Measurements from ENCODE around the gene RRP1B. TPM values are rescaled to one million over a fixed set of nuclear protein-coding genes. Genes with fewer than 3 reads are reported as not detected.

The RRP1B gene
- total RNA-seq, 1 donor from 2014 or later, result 34.0 TPM

DNA sequence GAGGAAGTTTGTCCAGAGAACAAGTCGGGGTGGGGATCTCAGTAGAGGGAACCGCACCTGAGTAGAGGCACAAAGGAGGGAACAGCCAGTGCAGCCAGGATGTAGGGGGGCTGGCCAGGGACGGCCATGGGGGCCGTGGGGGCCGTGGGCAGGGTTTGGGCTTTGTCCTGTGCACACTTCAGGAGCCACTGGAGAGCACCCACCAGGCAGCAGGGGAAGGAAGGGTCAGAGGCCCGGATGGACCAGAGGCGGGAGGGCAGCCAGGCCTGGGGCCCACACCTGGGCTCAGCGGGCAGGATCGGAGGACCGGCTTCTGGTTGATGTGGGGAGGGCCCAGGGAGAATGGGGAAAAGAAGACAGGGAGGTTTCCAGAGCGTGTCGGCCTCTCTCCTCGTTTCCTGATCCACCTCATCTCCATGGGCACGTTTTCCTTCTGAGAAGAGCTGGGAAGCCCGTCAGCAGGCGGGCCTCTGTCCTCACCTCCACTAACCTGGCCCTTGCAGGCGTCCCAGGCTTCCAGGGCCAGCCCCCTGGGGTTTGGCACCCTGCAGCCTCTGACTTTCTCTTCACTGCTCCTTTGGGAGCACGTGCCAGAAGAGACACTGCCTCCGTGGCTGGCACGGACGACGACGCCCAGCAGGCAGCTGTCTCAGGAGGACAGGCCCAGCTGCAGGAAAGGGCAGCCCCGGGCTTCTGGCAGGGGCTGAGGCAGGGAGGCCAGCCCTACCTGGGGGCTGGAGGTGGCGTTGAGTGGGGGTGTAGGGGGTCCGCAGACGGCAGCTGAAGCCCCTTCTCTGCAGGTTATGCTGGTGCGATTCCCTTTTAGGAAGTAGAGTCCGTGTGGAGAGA lies 42.8 kb downstream of the RRP1B start:
- H2AFZ ChIP-seq (ENCODE audit: low read depth, low read length), result peak overlapping the region; percentile 52
- Mint-ChIP-seq H3K27ac (ENCODE audit: unreplicated experiment) (peak overlapping the region; percentile 12), H3K4me1 (ENCODE audit: low read depth, unreplicated experiment) (peaks cover 19% of the 10 kb centered on the region), H3K27me3 (ENCODE audit: low read depth, unreplicated experiment) (peaks cover 2% of the 10 kb centered on the region), H3K9me3 (ENCODE audit: unreplicated experiment) (no peaks in the 10 kb centered on the region), H3K36me3 (ENCODE audit: low read depth, unreplicated experiment) (peaks cover 4% of the 10 kb centered on the region), H3K4me3 (ENCODE audit: unreplicated experiment) (no peak overlapping the region)
- no peaks in the 10 kb centered on the region for H3K36me3 ChIP-seq (ENCODE audit: insufficient read depth, low read length)
- H3K27ac ChIP-seq (ENCODE audit: low read depth, low read length), result no peak overlapping the region
- H3K4me3 ChIP-seq (ENCODE audit: insufficient read depth, low read depth, low read length), result no peak overlapping the region
- no peak overlapping the region for H3K9ac ChIP-seq (ENCODE audit: low read length)
- TF ChIP-seq, protein P1, sequence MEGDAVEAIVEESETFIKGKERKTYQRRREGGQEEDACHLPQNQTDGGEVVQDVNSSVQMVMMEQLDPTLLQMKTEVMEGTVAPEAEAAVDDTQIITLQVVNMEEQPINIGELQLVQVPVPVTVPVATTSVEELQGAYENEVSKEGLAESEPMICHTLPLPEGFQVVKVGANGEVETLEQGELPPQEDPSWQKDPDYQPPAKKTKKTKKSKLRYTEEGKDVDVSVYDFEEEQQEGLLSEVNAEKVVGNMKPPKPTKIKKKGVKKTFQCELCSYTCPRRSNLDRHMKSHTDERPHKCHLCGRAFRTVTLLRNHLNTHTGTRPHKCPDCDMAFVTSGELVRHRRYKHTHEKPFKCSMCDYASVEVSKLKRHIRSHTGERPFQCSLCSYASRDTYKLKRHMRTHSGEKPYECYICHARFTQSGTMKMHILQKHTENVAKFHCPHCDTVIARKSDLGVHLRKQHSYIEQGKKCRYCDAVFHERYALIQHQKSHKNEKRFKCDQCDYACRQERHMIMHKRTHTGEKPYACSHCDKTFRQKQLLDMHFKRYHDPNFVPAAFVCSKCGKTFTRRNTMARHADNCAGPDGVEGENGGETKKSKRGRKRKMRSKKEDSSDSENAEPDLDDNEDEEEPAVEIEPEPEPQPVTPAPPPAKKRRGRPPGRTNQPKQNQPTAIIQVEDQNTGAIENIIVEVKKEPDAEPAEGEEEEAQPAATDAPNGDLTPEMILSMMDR (IDR thresholded peaks at IDR 0.05; ENCODE audit: insufficient read depth, low read depth, low read length), result no peak
- TF ChIP-seq EZH2 (IDR thresholded peaks at IDR 0.05; ENCODE audit: insufficient read depth, low read length), result no peak
- H3K4me2 ChIP-seq (ENCODE audit: low read length), result peak overlapping the region; percentile 73
- no peak for FAIRE-seq
- DNase-seq (ENCODE audit: low read depth), result no peak
- H3K9me3 ChIP-seq (ENCODE audit: insufficient read depth, low read depth, low read length), result no peaks in the 10 kb centered on the region
- no peaks in the 10 kb centered on the region for H4K20me1 ChIP-seq (ENCODE audit: insufficient read depth, low read length)
- H3K4me1 ChIP-seq (ENCODE audit: insufficient read depth, low read length), result peaks cover 12% of the 10 kb centered on the region
- H3K27me3 ChIP-seq (ENCODE audit: insufficient read depth, low read length), result no peaks in the 10 kb centered on the region
- no peaks in the 10 kb centered on the region for H3K79me2 ChIP-seq (ENCODE audit: insufficient read depth, low read length)

DNA sequence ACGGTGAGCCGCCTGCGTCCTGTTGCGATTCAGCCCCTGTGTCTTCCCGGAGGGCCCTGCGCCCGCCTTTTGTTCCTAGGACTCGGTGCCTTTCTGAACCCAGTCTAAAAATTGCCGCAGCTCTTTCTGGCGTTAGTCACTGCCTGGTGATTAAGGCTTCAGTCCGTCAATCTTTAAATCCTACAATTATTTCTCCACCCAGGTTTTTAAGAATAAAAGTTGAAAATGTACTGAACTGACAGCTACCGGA lies 43.4 kb downstream of the RRP1B start:
- no peak for FAIRE-seq
- H3K4me1 Mint-ChIP-seq (ENCODE audit: low read depth, unreplicated experiment), result peaks cover 19% of the 10 kb centered on the region
- H3K27ac ChIP-seq (ENCODE audit: low read depth, low read length), result no peak overlapping the region
- H3K9me3 ChIP-seq (ENCODE audit: insufficient read depth, low read depth, low read length), result no peaks in the 10 kb centered on the region
- peak overlapping the region; percentile 12 for H3K27ac Mint-ChIP-seq (ENCODE audit: unreplicated experiment)
- H3K36me3 ChIP-seq (ENCODE audit: insufficient read depth, low read length), result no peaks in the 10 kb centered on the region
- H3K4me3 ChIP-seq (ENCODE audit: insufficient read depth, low read depth, low read length), result no peak overlapping the region
- peaks cover 12% of the 10 kb centered on the region for H3K4me1 ChIP-seq (ENCODE audit: insufficient read depth, low read length)
- H3K9me3 Mint-ChIP-seq (ENCODE audit: unreplicated experiment), result no peaks in the 10 kb centered on the region
- H4K20me1 ChIP-seq (ENCODE audit: insufficient read depth, low read length), result no peaks in the 10 kb centered on the region
- H3K27me3 Mint-ChIP-seq (ENCODE audit: low read depth, unreplicated experiment), result peaks cover 2% of the 10 kb centered on the region
- no peaks in the 10 kb centered on the region for H3K27me3 ChIP-seq (ENCODE audit: insufficient read depth, low read length)
- peak overlapping the region; percentile 42 for H3K9ac ChIP-seq (ENCODE audit: low read length)
- H3K79me2 ChIP-seq (ENCODE audit: insufficient read depth, low read length), result no peaks in the 10 kb centered on the region
- peak; percentile 49 for DNase-seq (ENCODE audit: low read depth)
- H2AFZ ChIP-seq (ENCODE audit: low read depth, low read length), result peak overlapping the region; percentile 52
- no peak overlapping the region for H3K4me3 Mint-ChIP-seq (ENCODE audit: unreplicated experiment)
- H3K4me2 ChIP-seq (ENCODE audit: low read length), result peak overlapping the region; percentile 73
- TF ChIP-seq EZH2 (IDR thresholded peaks at IDR 0.05; ENCODE audit: insufficient read depth, low read length), result no peak
- TF ChIP-seq, protein P1 (IDR thresholded peaks at IDR 0.05; ENCODE audit: insufficient read depth, low read depth, low read length), result no peak
- H3K36me3 Mint-ChIP-seq (ENCODE audit: low read depth, unreplicated experiment), result peaks cover 4% of the 10 kb centered on the region
